Chondrocyte (in vitro differentiated cells): ENCODE measurements around the gene SLC22A14. TPM values are rescaled to one million over a fixed set of nuclear protein-coding genes. Genes with fewer than 3 reads are reported as not detected.

ENCODE experiments used
- DNase-seq: peaks from one replicate; pipeline ENCODE4 v3.0.0; 2021; ENCODE audit warnings: mixed read lengths, low spot score
- H3K27ac Mint-ChIP-seq: one replicate; pipeline ENCODE4 v1.8.0; 2021; ENCODE audit warnings: mild to moderate bottlenecking, moderate library complexity, mixed read lengths; ENCODE audit not compliant: unreplicated experiment
- H3K27me3 Mint-ChIP-seq: 2 replicates; pipeline ENCODE4 v1.8.0; 2021; ENCODE audit warnings: low read depth, mixed read lengths
- H3K36me3 Mint-ChIP-seq: 2 replicates; pipeline ENCODE4 v1.8.0; 2021; ENCODE audit warnings: low read depth, mixed read lengths
- H3K4me1 Mint-ChIP-seq: 2 replicates; pipeline ENCODE4 v1.8.0; 2021; ENCODE audit warnings: low read depth, mild to moderate bottlenecking, mixed read lengths
- H3K4me3 Mint-ChIP-seq: one replicate; pipeline ENCODE4 v1.8.0; 2021; ENCODE audit warnings: mild to moderate bottlenecking, moderate library complexity, mixed read lengths; ENCODE audit not compliant: unreplicated experiment
- H3K9me3 Mint-ChIP-seq: 2 replicates; pipeline ENCODE4 v1.8.0; 2021; ENCODE audit warnings: low read depth, mixed read lengths
- total RNA-seq: library from RNA; stranded (reverse); gene quantifications from 3 replicates; pipeline ENCODE4 v1.2.1, GENCODE V29; 2021
- TF ChIP-seq, protein P1 (sequence below): fragments of 200-600 bp; sonication (generic); IDR thresholded peaks from 2 replicates; pipeline ENCODE4 v1.5.0; 2021; ENCODE audit warnings: antibody characterized with exemption, mild to moderate bottlenecking, moderate library complexity

The SLC22A14 gene
- total RNA-seq, 1 donor from 2014 or later: 0.75 TPM

DNA sequence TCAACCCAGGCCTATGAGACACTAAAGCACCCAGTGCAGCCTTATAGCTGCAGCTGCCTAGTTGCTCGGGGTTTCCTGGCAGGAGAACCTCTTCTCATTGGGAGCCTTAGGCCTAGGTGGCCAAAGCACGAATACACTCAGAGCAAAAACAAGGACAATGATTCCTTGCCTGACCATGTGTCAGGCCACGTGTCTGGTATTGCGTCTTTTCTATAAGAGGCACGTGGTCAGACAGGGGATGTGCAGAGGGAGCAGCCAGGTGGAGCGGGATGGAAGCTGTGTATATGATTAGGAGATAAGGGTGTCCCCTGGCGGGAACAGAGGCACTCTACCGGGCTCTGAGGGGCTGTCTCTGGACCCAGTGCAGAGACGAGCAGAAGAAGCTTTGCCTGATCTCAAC lies 26.4 kb downstream of the SLC22A14 start:
- Mint-ChIP-seq H3K4me1 (no peaks in the 10 kb centered on the region), H3K27me3 (no peaks in the 10 kb centered on the region), H3K36me3 (peaks cover 26% of the 10 kb centered on the region), H3K27ac (no peak overlapping the region), H3K4me3 (no peak overlapping the region), H3K9me3 (peaks cover 3% of the 10 kb centered on the region)
- TF ChIP-seq, protein P1, sequence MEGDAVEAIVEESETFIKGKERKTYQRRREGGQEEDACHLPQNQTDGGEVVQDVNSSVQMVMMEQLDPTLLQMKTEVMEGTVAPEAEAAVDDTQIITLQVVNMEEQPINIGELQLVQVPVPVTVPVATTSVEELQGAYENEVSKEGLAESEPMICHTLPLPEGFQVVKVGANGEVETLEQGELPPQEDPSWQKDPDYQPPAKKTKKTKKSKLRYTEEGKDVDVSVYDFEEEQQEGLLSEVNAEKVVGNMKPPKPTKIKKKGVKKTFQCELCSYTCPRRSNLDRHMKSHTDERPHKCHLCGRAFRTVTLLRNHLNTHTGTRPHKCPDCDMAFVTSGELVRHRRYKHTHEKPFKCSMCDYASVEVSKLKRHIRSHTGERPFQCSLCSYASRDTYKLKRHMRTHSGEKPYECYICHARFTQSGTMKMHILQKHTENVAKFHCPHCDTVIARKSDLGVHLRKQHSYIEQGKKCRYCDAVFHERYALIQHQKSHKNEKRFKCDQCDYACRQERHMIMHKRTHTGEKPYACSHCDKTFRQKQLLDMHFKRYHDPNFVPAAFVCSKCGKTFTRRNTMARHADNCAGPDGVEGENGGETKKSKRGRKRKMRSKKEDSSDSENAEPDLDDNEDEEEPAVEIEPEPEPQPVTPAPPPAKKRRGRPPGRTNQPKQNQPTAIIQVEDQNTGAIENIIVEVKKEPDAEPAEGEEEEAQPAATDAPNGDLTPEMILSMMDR: no peak
- no peak for DNase-seq

DNA sequence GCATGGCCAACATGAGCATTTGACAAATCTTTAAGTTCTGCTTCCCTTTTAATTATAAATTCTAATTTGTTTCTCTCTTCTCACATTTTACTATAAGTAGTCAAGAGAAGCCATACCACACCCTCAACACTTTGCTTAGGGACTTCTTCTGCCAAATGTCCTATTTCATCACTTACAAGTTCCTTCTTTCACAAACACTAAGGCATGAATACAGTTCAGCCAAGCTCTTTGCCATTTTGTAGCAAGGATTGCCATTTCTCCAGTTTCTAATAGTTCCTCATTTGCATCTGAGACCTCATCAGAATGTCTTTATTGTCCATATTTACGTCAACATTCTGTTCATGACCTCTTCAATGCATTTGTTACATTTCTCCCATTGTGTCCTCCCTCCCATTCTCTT lies 29.4 kb downstream of the SLC22A14 start:
- DNase-seq: no peak
- Mint-ChIP-seq H3K4me1 (no peaks in the 10 kb centered on the region), H3K9me3 (no peaks in the 10 kb centered on the region), H3K27ac (no peak overlapping the region), H3K27me3 (no peaks in the 10 kb centered on the region), H3K36me3 (peaks cover 23% of the 10 kb centered on the region), H3K4me3 (no peak overlapping the region)
- TF ChIP-seq, protein P1: no peak

DNA sequence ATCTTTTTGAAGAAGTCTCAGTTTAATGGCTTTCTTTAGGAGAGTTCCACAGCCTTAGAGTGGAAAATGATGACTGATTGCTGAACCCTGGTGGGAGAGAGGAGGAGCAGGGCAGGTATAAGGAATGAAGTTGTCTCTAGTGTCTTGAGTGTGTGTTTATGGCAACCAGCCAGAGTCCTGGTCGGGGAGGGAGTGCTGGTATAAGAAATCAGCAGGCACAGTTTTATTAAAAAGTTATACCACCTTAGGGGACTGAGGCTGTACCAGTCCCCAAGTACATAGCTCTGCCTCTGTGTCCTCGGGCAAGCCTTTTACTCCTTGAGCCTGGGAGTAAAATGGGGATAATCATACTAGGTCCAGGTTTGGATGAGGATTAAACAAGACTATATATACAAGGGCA lies 29.8 kb downstream of the SLC22A14 start:
- Mint-ChIP-seq H3K4me3 (no peak overlapping the region), H3K27me3 (no peaks in the 10 kb centered on the region), H3K4me1 (no peaks in the 10 kb centered on the region), H3K27ac (no peak overlapping the region), H3K36me3 (peaks cover 21% of the 10 kb centered on the region), H3K9me3 (no peaks in the 10 kb centered on the region)
- DNase-seq: no peak
- TF ChIP-seq, protein P1: no peak

DNA sequence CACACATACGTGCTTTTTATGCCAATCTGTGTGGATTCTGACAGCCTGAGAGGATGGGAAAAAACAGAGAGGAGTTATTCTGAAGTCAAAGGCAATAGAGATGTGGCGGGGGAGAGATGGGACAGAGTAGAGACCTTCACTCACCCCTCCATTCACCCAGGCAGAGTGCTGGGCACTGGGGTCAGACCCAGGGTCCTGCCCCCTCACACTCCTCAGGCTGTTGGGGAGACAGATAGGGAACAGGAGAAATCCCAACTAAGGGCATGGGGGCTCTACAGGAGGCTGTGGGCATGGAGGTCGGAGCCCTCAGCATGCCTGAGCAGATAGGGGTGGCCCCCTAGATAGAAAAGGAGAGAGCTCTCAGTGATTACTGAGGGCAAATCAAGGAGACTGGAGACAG lies 30.3 kb downstream of the SLC22A14 start:
- Mint-ChIP-seq H3K36me3 (peaks cover 21% of the 10 kb centered on the region), H3K9me3 (no peaks in the 10 kb centered on the region), H3K27ac (no peak overlapping the region), H3K4me3 (no peak overlapping the region), H3K4me1 (no peaks in the 10 kb centered on the region), H3K27me3 (no peaks in the 10 kb centered on the region)
- TF ChIP-seq, protein P1: no peak
- no peak for DNase-seq

DNA sequence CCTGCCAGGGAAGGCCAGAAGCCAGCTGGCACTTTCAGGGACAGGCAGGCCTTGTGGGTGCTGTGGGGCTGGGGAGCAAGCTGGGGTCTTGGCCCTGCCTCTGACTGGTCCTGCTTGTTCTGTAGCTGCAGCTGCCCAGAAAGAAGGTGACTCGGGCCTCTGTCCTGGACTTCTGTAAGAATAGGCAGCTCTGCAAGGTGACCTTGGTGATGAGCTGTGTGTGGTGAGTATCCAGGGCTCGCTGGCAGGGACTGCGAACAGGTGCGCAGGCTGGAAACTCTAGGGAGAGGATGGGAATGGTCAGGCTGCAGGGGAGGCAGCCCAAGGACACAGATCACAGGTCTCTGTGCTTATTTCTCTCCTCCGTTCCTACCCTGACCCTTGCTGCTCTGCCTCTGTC lies 31.2 kb downstream of the SLC22A14 start:
- Mint-ChIP-seq H3K9me3 (no peaks in the 10 kb centered on the region), H3K36me3 (peaks cover 21% of the 10 kb centered on the region), H3K4me1 (no peaks in the 10 kb centered on the region), H3K27ac (no peak overlapping the region), H3K4me3 (no peak overlapping the region), H3K27me3 (no peaks in the 10 kb centered on the region)
- TF ChIP-seq, protein P1: no peak
- no peak for DNase-seq
